ENCODE data around the gene FBXO44.

FBXO44 gene

GRCh38 chr1:11693024-11693590 is 38.4 kb downstream of the FBXO44 start:
- no peak for DNase-seq (ENCODE audit: extremely low spot score)
- ChIA-PET POLR2A (no interaction called here), CTCF (interaction anchor here (1.2 to 1.3 kb wide), 2 partner anchors 11 to 18 kb away, joined by 3 read pairs; no protein-coding TSS in a partner anchor)
- TF ChIP-seq CTCF (IDR thresholded peaks at IDR 0.05; ENCODE audit: control extremely low read depth, extremely low read depth, low read depth, missing control alignments) = no peak

- TF ChIP-seq CTCF (IDR thresholded peaks at IDR 0.05; ENCODE audit: control extremely low read depth, extremely low read depth, low read depth, missing control alignments) = no peak
- ChIA-PET POLR2A (interaction anchor here (0.6 kb wide), 1 partner anchor 658 kb away, joined by 5 read pairs; no protein-coding TSS in a partner anchor), CTCF (interaction anchor here (1.0 to 2.2 kb wide), 8 partner anchors 8 to 656 kb away, joined by 3 to 9 read pairs (median 4); no protein-coding TSS in a partner anchor)
- no peak for DNase-seq (ENCODE audit: extremely low spot score)
These were observed 39.2 kb downstream of the FBXO44 start for GRCh38 chr1:11693917-11694316.

GRCh38 chr1:11695861-11696260 is 41.2 kb downstream of the FBXO44 start:
- no peak for DNase-seq (ENCODE audit: extremely low spot score)
- ChIA-PET POLR2A (no interaction called here), CTCF (interaction anchor here (1.2 to 2.7 kb wide), 6 partner anchors 10 to 658 kb away, joined by 3 to 10 read pairs (median 6); no protein-coding TSS in a partner anchor)
- no peak for TF ChIP-seq CTCF (IDR thresholded peaks at IDR 0.05; ENCODE audit: control extremely low read depth, extremely low read depth, low read depth, missing control alignments)

GRCh38 chr1:11697188-11697892 is 42.7 kb downstream of the FBXO44 start:
- ChIA-PET CTCF (interaction anchor here (0.6 to 2.7 kb wide), 6 partner anchors 22 to 59 kb away, joined by 3 to 16 read pairs (median 4); no protein-coding TSS in a partner anchor), POLR2A (interaction anchor here (1.2 kb wide), 1 partner anchor 33 kb away, joined by 3 read pairs; no protein-coding TSS in a partner anchor)

GRCh38 chr1:11697893-11698210 is 43.2 kb downstream of the FBXO44 start:
- no peak for DNase-seq (ENCODE audit: extremely low spot score)
- ChIA-PET POLR2A (interaction anchor here (0.7 kb wide), 1 partner anchor 14 kb away, joined by 3 read pairs; no protein-coding TSS in a partner anchor), CTCF (interaction anchor here (0.6 to 2.7 kb wide), 6 partner anchors 22 to 60 kb away, joined by 3 to 16 read pairs (median 4); no protein-coding TSS in a partner anchor)
- TF ChIP-seq CTCF (IDR thresholded peaks at IDR 0.05; ENCODE audit: control extremely low read depth, extremely low read depth, low read depth, missing control alignments) = no peak

More at GRCh38 chr1:11697188-11697892, 42.7 kb downstream of the FBXO44 start:
- DNase-seq (ENCODE audit: extremely low spot score) = no peak
- no peak for TF ChIP-seq CTCF (IDR thresholded peaks at IDR 0.05; ENCODE audit: control extremely low read depth, extremely low read depth, low read depth, missing control alignments)

GRCh38 chr1:11700601-11701467 is 46.2 kb downstream of the FBXO44 start:
- POLR2A ChIA-PET = no interaction called here
- DNase-seq (ENCODE audit: extremely low spot score) = no peak
- CTCF ChIA-PET = interaction anchor here (0.9 to 1.2 kb wide), 3 partner anchors 9 to 48 kb away, joined by 3 to 4 read pairs (median 3); no protein-coding TSS in a partner anchor
- no peak for TF ChIP-seq CTCF (IDR thresholded peaks at IDR 0.05; ENCODE audit: control extremely low read depth, extremely low read depth, low read depth, missing control alignments)
